ENCODE measurements around the gene VPS25.
"Not testable (repeated sequence)": the region's sequence is repeated elsewhere in the genome, so short reads cannot be mapped to it uniquely, and the experiment has no call there.

Gene VPS25

GRCh38 chr17:42773290-42774035, at the start of gene VPS25:
VPS25 (plus strand) TSS chr17:42773449; CDS start chr17:42773476, 27 bp downstream.
- no peak for DNase-seq (ENCODE audit: low spot score)
- TF ChIP-seq CTCF (IDR thresholded peaks at IDR 0.05) = no peak

GRCh38 chr17:42723636-42724035, 49.6 kb upstream of the VPS25 start:
- no peak overlapping the region for H3K4me3 ChIP-seq
- no peak for TF ChIP-seq CTCF (IDR thresholded peaks at IDR 0.05)
- no peak for DNase-seq (ENCODE audit: low spot score)
- no peak overlapping the region for H3K27ac ChIP-seq

More at GRCh38 chr17:42773290-42774035, at the start of gene VPS25:
- peak within 1 kb of the TSS; percentile 72 to 84 for H3K27ac ChIP-seq
- H3K4me3 ChIP-seq = peak within 1 kb of the TSS; percentile 87

- no peak for TF ChIP-seq CTCF (IDR thresholded peaks at IDR 0.05)
- no peak overlapping the region for H3K4me3 ChIP-seq
These were observed 48.1 kb upstream of the VPS25 start for GRCh38 chr17:42725143-42725542.

DNA sequence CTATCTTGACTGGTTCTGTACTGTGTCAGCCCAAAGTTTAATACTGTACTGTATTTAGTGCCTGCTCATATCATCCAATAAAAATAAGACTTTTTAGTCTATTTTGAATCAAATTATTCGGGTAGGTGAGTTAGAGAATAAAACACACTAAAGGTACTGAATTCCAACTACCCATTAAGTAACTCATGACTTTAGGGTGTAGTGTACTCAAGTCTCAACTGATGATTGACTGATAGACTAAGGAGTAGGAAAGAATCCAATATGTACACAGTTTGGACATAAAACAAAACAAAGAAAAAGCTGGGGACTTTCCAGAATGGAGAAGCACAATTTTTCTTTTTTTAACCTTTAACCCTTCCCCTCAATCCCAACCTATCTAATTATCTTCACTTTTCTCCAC, 32.5 kb upstream of the VPS25 start:
- no peak for DNase-seq (ENCODE audit: low spot score)
- no peak overlapping the region for H3K4me3 ChIP-seq
- no peak for TF ChIP-seq CTCF (IDR thresholded peaks at IDR 0.05)
- no peak overlapping the region for H3K27ac ChIP-seq

More at GRCh38 chr17:42725143-42725542, 48.1 kb upstream of the VPS25 start:
- no peak overlapping the region for H3K27ac ChIP-seq
- no peak for DNase-seq (ENCODE audit: low spot score)

DNA sequence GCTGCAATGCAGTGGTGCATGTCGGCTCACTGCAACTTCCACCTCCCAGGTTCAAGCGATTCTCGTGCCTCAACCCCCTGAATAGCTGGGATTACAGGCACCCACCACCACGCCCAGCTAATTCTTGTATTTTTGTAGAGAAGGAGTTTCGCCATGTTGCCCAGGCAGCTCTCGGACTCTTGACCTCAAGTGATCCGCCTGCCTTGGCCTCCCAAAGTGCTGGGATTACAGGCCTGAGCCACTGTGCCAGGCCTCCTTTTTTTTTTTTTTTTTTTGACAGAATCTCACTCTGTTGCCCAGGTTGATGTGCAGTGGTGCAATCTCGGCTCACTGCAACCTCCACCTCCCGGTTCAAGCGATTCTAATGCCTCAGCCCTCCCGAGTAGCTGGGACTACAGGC, 30.3 kb upstream of the VPS25 start:
- DNase-seq (ENCODE audit: low spot score); H3K4me3 ChIP-seq; H3K27ac ChIP-seq: not testable (repeated sequence)

DNA sequence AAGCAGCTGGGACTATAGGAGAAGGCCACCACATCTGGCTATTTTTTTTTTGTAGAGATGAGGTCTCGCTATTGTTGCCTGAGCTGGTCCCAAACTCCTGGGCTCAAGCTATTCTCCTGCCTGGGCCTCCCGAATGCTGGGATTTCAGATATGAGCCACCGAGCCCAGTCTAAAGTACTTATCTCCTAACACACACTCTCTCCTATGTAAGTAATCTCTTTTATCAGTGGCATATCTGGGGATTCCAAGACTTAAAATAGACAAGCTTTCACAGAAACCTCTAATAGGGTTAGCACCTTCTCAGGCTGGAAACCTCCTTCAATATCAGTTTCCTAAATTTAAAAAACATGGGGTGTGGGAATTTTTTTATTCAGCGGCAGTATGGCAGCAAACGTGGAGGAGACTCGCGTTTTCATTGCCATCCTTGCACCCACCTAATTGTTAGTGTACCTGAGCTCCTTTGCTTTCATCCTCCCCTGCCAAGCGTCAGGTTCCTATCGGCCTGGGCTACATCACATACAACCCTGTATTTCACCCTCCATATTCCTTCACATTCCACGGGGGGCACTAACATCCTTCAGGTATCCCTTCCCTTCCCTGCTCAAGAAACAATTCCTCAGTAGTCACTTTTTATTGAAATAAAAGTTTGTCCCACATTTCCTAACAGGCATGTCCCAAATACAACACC, 29.5 kb upstream of the VPS25 start:
- peak overlapping the region; percentile 92 to 98 for H3K27ac ChIP-seq
- TF ChIP-seq CTCF (IDR thresholded peaks at IDR 0.05) = no peak
- peak overlapping the region; percentile 96 for H3K4me3 ChIP-seq
- DNase-seq (ENCODE audit: low spot score) = no peak

DNA sequence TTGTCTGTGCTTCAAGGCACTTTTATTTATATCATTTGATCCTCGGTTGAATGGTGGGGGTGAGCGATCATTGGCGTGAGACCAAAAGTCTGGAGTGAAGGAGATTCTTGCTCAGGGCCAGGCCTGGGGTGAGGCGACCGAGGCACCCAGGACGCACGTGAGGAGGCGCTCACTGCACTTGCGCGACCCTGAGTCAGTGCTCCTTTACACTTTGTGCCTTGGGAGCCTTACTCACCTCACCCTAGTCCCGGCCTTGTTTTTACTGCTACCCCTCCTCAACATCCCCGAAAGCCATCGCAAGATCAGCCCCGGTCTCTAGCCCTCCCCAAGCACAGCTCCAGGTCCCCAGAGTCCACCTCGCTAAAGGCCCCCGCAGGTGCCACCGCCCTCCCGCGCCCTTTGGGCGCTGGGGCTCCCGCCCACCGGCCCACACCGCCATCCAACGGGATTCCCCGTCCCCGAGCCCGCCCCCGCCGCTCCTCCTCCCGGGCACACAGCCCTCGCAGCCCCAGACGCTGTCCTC, 28.9 kb upstream of the VPS25 start:
- no peak for TF ChIP-seq CTCF (IDR thresholded peaks at IDR 0.05)
- Histone ChIP-seq H3K4me3 (peak overlapping the region; percentile 96), H3K27ac (peak overlapping the region; percentile 92 to 98)
- DNase-seq (ENCODE audit: low spot score) = peak; percentile 82
